Ovary (tissue), 3 donors: Measurements from ENCODE around the gene PCGF6.

Source experiments
- CTCF ChIP-seq, 3 donors: fragments of 450-650 bp in 2 of 3; fragments of 200-600 bp in 1 of 3; IDR thresholded peaks; one replicate each; pipeline versions ENCODE4 v1.5.1 to v1.8.0; 2016 to 2022; ENCODE audit warnings: antibody characterized with exemption in 3 of 3, mild to moderate bottlenecking in 1 of 3
- EP300 ChIP-seq: sonication (generic); formaldehyde crosslinking; IDR thresholded peaks from one replicate; pipeline ENCODE4 v1.6.1; 2017; ENCODE audit warnings: antibody characterized with exemption
- POLR2A ChIP-seq: fragments of 450-650 bp; IDR thresholded peaks from one replicate; pipeline ENCODE4 v1.6.1; 2017; ENCODE audit warnings: antibody characterized with exemption, mild to moderate bottlenecking, moderate library complexity
- donor health status: DM: no; HTN: no; CAD: no.

- TF ChIP-seq CTCF (IDR thresholded peaks at IDR 0.05) (no peak), POLR2A (no peak), EP300 (no peak)
Observed at GRCh38 chr10:103254538-103255325, 96.2 kb downstream of the PCGF6 start.
